HG03039 (cell line): Measurements from ENCODE around the gene RNF31.
"Not testable (repeated sequence)": the region's sequence is repeated elsewhere in the genome, so short reads cannot be mapped to it uniquely, and the experiment has no call there.

Experiments used
- ATAC-seq: cut with Tn5 transposase; IDR thresholded peaks from one replicate; pipeline ENCODE4 v1.9.1; 2021; ENCODE audit warnings: mild to moderate bottlenecking, moderate library complexity; ENCODE audit not compliant: unreplicated experiment

The RNF31 gene

DNA sequence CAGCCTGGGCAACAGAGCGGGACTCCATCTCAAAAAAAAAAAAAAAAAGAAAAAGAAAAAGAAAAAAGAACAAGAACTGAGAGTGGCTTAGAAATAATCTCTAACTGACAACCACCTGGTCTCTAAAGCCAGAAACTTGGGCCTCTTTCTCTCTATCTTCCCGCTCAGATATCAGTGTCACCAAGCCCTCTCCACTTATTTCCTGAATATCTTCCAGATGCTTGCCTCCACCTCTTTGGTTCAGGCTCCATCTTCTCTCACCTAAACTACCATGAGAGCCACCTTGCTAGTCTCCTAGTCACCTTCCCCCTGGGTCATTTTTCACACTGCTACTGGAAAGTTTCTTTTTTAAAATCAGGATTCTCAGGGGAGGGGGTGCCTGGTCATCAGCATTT, 49.8 kb downstream of the RNF31 start:
- no peak for ATAC-seq

DNA sequence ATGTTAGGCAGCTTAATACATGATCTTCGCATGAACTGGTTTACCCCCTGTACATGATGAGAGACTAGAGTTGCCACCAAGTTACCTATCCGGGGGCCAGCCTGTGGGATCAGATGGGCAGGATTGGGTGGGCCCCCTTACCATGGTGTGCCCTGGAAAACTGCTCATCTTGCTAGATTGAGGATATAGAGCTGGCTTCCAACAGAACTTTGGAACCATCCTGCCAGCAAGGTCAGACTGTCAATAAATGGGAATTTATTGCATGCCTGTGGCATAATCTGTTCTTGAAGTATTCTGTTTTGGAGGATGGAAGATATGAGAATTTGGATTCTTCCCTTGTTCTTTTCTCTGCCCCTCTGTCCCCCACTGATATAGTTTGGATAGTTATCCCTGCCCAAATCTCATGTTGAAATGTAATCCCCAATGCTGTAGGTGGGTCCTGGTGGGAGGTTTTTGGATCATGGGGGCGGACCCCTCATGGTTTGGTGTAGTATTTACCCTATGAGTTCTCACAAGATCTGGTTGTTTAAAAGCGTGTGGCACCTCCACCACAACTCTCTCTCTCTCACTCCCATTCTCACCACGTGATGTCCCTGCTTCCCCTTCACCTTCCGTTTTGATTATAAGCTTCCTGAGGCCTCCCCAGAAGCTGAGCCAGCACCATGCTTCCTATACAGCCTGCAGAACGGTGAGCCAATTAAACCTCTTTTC, 51.7 kb downstream of the RNF31 start:
- ATAC-seq, result no peak

DNA sequence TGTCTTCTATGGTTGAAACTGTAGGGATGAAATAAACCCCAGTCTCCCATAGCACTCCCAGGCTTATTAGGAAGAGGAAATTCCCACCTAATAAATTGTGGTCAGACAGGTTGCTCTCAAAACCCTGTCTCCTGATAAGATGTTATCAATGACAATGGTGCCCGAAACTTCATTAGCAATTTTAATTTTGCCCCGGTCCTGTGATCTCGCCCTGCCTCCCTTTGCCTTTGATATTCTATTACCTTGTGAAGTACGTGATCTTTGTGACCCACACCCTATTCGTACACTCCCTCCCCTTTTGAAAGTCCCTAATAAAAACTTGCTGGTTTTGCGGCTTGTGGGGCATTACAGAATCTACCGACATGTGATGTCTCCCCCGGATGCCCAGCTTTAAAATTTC, 55.2 kb downstream of the RNF31 start:
- not testable (repeated sequence) for ATAC-seq

GRCh38 chr14:24203249-24203886, 56.1 kb downstream of the RNF31 start:
- ATAC-seq, result not testable (repeated sequence)

DNA sequence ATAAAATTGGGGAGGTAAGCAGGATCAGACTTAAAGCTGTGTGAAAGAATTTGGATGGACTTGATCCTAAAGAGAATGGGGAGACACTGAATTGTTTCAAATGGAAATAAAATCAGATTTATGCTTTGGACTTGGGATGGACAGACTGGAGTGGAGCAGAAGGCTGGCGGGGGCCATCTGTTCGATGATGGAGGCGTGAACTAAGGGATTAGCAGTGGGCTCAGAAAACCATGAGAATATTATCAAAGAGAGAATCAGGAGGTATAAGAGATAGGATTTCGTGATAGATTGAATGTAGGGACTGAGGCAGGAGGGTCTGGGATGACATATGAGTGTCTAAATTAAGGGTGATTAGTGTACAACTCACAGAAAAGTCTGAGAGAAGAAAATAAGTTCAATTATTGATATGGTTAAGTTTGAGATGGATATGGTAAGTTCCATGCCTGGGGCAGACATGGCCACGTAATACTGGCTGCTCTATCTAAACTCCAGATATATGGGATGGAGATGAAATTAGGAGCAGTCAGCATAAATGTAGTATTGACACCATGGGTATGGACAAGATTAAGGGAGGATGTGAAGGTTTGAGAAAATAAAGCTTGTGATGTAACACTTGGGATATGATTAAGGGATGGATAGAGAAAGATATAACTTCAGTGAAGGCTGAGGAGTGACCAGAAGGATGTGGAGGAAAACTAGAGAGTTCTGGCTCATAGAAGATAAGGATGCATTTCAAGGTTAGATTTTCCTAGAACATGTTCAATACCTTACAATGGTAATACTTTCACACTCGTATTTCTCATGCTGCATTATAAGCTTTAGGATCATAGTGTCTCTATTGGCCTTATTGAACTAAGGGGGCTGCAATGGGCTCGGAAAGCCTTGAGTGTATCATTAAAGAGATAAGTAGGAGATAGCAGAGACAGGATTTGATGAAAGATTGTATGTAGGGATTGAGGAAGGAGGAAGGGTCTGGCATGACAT, 57.2 kb downstream of the RNF31 start:
- no peak for ATAC-seq

- no peak for ATAC-seq
Observed at GRCh38 chr14:24206260-24207103, 59.2 kb downstream of the RNF31 start.

- no peak for ATAC-seq
Observed at GRCh38 chr14:24207104-24207551, 59.8 kb downstream of the RNF31 start.

- no peak for ATAC-seq
Observed at GRCh38 chr14:24207625-24208024, 60.3 kb downstream of the RNF31 start.
